H1 (cell line): ENCODE measurements around the gene NOP16. TPM values are rescaled to one million over a fixed set of nuclear protein-coding genes. Genes with fewer than 3 reads are reported as not detected.

Experiments used
- BCL11A ChIP-seq, 2 experiments: IDR thresholded peaks; one replicate each; pipeline ENCODE4 v1.6.1; 2011; ENCODE audit warnings: low read depth in 2 of 2, low read length in 2 of 2, mild to moderate bottlenecking in 2 of 2
- EGR1 ChIP-seq: IDR thresholded peaks from 2 replicates; pipeline ENCODE4 v1.6.1; 2011; ENCODE audit warnings: low read depth, low read length, borderline replicate concordance
- KDM1A ChIP-seq: fragments of 200-600, 300-600 bp; sonication (generic); IDR thresholded peaks from 2 replicates; pipeline ENCODE4 v1.7.1; 2016; ENCODE audit warnings: mild to moderate bottlenecking, low read length, borderline replicate concordance
- SP4 ChIP-seq: IDR thresholded peaks from 2 replicates; pipeline ENCODE4 v1.6.1; 2012; ENCODE audit warnings: low read length, inconsistent platforms
- USF2 ChIP-seq: IDR thresholded peaks from 2 replicates; pipeline ENCODE4 v1.6.1; 2011; ENCODE audit warnings: low read length, improper control_type of control experiment
- polyA plus RNA-seq, 7 experiments: library from polyadenylated mRNA; depleted of rRNA in 3 of 7; stranded (reverse) in 5 of 7; unstranded in 2 of 7; fragments of >200 nt in 5 of 7; fragments of 200-250 nt in 2 of 7; gene quantifications; 1 replicate in 5 of 7; 2 replicates in 1 of 7; 4 replicates in 1 of 7; pipeline versions ENCODE4 v1.2.1 to v1.2.3, GENCODE V29; 2011 to 2013; ENCODE audit warnings: missing spikeins in 2 of 7, mixed read lengths in 2 of 7
- total RNA-seq: library from RNA; stranded (reverse); fragmentation: NEBNext Ultra II Directional; extraction: Animal tissue kit (Norgen Biotek cat#: 25700); gene quantifications from 2 replicates; pipeline ENCODE4 v1.2.1, GENCODE V29; 2021
- TF ChIP-seq, protein P1 (sequence below): IDR thresholded peaks from 2 replicates; pipeline ENCODE4 v1.6.1; 2012; ENCODE audit warnings: low read length, inconsistent platforms

Gene NOP16
- total and polyA plus RNA-seq, 2 of the 8 experiments (the other 6 are each of a cell fraction or from before 2014, with no cell fraction given) = 46.9 to 65.2 TPM

GRCh38 chr5:176413255-176413565, 24.8 kb upstream of the NOP16 start (continued):
- no peak for TF ChIP-seq BCL11A (IDR thresholded peaks at IDR 0.05; ENCODE audit: low read depth in 2 of 2, low read length in 2 of 2)
- TF ChIP-seq SP4 = no peak
- TF ChIP-seq, protein P1, sequence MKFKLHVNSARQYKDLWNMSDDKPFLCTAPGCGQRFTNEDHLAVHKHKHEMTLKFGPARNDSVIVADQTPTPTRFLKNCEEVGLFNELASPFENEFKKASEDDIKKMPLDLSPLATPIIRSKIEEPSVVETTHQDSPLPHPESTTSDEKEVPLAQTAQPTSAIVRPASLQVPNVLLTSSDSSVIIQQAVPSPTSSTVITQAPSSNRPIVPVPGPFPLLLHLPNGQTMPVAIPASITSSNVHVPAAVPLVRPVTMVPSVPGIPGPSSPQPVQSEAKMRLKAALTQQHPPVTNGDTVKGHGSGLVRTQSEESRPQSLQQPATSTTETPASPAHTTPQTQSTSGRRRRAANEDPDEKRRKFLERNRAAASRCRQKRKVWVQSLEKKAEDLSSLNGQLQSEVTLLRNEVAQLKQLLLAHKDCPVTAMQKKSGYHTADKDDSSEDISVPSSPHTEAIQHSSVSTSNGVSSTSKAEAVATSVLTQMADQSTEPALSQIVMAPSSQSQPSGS = no peak
- no peak for TF ChIP-seq KDM1A
- no peak for TF ChIP-seq EGR1
- TF ChIP-seq USF2 = no peak
